ENCODE data around the gene MAT2A.

MAT2A gene

DNA sequence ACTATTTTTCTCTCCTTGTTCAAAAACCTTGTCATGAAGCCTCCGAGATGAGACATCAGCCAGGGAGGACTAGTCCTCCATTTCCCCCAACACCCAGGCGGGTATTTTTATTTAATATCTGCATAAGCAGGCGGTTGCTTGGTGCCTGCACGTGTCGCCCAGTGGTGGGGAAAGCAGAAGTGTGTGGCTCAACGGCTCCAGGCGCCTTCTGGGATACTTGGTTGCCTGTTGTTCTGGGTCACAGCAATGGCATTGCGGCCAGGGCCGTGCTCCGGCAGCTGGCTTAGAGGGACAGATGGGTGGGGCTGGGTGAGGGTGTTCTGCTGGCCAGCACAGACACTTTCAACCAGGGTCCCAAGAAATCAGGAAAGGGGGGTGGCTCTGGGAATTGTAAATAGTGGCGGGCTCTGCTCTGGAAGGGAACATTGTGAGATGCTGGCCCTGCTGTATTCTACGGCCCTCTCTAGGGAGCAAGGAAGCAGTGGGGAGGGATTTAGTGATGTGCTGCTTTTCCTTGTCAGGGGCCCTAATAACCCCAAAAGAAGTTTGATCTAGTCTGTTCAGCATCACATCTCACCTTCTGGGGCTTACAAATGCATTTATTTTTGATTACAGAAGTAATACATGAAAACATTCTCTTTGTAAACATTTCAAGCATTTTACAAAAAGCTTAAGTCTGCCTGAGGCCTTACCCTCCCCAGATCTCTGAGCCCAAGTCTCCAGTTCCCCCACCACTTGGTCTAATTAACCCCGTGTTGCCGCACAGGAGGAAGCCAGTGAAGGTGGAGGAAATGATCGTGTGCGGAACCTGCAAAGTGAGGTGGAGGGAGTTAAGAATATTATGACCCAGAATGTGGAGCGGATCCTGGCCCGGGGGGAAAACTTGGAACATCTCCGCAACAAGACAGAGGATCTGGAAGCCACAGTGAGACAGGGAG, 39.5 kb downstream of the MAT2A start:
- H3K27ac ChIP-seq = no peak overlapping the region
- TF ChIP-seq, protein P1, sequence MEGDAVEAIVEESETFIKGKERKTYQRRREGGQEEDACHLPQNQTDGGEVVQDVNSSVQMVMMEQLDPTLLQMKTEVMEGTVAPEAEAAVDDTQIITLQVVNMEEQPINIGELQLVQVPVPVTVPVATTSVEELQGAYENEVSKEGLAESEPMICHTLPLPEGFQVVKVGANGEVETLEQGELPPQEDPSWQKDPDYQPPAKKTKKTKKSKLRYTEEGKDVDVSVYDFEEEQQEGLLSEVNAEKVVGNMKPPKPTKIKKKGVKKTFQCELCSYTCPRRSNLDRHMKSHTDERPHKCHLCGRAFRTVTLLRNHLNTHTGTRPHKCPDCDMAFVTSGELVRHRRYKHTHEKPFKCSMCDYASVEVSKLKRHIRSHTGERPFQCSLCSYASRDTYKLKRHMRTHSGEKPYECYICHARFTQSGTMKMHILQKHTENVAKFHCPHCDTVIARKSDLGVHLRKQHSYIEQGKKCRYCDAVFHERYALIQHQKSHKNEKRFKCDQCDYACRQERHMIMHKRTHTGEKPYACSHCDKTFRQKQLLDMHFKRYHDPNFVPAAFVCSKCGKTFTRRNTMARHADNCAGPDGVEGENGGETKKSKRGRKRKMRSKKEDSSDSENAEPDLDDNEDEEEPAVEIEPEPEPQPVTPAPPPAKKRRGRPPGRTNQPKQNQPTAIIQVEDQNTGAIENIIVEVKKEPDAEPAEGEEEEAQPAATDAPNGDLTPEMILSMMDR (conservative IDR thresholded peaks at IDR 0.05) = no peak

DNA sequence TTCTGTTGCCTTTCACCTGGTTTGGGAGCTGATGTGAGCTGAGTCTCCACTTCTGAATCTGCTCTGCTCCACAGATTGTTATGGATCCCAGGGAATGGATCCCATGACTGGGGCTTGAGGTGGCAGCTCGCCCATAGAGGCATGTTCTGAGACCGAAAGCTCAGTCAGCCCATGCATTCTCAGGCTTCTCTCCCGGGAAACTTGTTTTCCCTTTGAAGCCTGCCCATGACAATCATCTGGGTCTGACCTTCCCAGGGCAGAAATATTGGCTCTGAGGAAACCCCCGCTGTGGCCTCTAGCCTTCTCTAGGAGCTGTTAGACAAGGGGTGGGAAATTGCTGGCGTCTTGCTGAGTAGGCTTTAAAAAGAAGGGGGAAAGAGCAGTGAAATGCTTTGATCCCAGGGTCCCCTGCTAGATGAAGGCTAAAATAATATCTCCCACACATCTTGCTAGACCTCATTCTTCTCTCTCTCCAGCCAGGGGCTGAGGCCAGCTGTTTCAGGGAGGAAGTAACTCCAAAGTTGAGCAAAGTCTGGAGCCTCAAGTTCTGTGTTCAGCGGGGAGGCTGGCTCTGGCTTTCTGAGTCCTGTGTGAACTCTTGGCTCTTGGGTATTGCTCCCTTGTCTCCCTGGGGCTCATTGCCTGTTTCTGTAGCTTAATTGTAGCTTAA, 40.4 kb downstream of the MAT2A start:
- TF ChIP-seq, protein P1 (conservative IDR thresholded peaks at IDR 0.05) = no peak
- no peak overlapping the region for H3K27ac ChIP-seq

DNA sequence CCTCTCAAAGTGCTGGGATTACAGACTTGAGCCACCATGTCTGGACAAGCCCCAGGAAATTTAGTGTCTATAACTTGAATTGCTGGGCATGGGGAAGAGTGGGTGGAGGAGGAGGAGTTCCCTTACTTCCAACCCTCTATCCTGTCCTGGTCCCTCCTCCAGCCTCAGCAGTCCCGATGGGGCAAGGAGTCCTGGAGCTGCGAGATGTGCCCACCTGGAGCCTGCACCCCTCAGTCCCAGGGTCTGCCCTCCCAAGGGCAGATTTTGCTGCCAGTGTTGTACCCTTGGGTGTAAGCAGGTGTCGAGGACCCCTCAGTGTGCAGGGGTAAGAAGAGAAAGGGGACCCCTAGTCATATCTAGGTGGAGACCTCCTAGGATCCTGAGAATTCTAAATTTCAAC, 41.2 kb downstream of the MAT2A start:
- TF ChIP-seq, protein P1 (conservative IDR thresholded peaks at IDR 0.05) = no peak
- H3K27ac ChIP-seq = no peak overlapping the region

DNA sequence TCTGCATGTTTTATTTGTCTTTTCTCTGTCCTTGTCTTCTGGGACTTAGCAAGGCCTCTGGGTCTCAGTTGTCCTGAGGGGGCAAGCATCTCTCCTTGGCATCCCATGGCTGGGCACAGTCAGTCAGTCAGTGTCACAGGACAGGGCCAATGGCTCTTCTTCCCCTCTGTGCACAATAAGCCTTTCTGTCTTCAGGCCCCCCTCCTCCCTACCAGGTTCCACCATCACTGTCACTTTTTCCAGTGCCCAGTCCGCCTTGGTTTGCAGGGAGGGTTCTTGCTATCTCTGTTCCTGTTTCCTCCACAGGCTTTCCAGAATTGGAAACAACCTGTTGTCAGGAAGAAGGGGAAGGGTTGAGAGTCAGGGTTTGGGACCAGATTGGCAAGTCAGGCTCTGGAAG, 43.5 kb downstream of the MAT2A start:
- TF ChIP-seq, protein P1 (conservative IDR thresholded peaks at IDR 0.05) = no peak
- no peak overlapping the region for H3K27ac ChIP-seq

DNA sequence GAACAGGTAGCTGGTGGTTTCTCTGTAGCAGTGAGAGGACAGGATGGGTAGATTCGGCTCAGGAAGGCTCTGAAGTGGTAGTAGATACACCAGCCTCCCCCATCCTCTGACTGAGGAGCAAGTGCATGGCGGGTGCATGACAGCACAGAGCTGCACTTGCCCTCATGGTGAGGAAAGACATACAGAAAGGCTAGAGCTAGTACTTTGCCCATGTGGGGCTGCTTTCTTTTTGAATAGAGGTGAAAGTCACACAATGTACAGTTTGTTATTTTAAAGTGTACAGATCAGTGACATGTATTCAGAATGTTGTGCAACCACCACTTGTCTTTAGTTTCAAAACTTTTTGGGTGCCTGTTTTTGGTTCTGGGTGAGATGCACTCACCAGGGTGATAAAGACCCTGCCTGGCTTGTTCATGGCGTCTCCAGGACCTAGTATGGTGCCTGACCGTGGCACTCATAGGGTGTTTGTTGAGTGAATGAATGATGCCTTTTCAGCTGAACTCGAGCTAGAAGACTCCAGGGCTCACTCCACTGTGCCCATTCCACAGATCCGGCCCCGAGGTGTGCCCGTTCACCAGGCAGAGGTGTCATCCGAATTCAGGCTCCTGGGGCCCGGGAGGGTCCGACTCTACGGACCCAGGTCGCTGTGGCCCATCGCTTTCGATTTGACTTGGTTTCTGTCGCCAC, 44.8 kb downstream of the MAT2A start:
- TF ChIP-seq, protein P1 (conservative IDR thresholded peaks at IDR 0.05) = no peak
- H3K27ac ChIP-seq = no peak overlapping the region

DNA sequence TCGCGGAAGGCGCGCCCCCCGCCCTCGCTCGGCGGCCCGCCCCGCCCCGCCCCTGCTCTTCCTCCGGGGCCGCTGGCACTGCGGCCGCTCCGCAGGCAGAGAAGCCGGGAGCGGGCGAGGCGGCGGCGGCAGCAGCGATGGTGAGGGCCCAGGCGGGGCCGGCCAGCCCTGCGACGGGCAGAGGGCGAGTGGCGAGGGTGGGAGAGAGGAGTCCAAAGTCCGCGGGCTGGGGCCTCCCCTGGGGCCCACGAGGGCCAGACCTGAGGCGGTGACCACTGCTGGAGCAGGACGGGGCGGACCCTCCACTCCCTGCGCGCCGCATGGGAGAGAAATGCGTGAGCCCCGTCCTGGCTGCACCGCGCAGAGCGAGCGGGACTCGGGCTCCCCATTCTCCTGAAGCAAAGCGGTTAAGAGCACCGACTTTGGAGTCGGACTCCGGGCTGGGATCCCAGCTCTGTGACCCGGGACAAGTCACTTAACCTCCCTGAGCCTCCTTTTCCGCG, 45.4 kb downstream of the MAT2A start, which contains the start of gene VAMP5:
Gene VAMP5 (plus strand): TSS at position 78 of the 503 bp plus-strand sequence. CDS start 60 bp downstream, at position 138.
- no peak within 1 kb of the TSS for H3K27ac ChIP-seq
- TF ChIP-seq, protein P1 (conservative IDR thresholded peaks at IDR 0.05) = no peak

All from VCaP (cell line).